Cerebellar nuclear complex (tissue), 1 donor: ENCODE measurements around the gene GET3.
A peak's percentile ranks its signal among the peaks of the same experiment; 100 is the strongest.

Source experiments
- DNase-seq, 2 experiments: peaks; one replicate each; lab custom pipeline; 2025; lab: John Stamatoyannopoulos, UW

GET3 gene

GRCh38 chr19:12779162-12779993, 42.1 kb downstream of the GET3 start:
- no peak for DNase-seq

- DNase-seq = no peak
These were observed 44.8 kb downstream of the GET3 start for GRCh38 chr19:12782174-12782423.

GRCh38 chr19:12782424-12783290, 45.4 kb downstream of the GET3 start:
- peak; percentile 52 to 73 for DNase-seq

DNA sequence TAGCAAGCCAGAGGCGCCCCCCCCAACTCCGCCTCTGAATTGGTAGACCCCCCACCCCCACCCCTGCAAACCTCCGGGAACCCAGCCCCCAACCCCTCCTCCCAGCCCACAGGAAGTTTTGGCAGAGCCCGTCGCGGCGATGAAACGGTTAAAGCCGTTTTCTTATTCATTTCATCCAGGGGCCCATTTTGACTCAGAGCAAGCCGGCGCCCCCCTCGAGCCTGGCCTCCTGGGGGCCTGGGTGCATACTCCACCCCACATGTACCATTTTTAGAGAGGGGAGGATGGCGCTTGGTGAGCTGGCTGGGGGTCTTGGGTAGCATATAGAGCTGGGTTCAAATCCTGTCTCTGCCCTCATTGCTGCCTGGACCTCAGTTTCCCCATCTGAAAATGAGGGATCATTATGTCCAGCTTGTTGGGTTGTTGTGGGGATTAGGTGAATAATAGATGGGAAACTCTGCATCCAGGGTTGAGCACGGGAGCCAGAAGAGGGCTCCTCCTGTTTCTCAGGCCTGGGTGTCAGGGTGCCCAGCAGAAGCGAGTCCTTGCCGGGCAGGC, 46.1 kb downstream of the GET3 start:
- no peak for DNase-seq

GRCh38 chr19:12783849-12784393, 46.6 kb downstream of the GET3 start:
- DNase-seq = no peak

GRCh38 chr19:12784394-12784870, 47.1 kb downstream of the GET3 start:
- DNase-seq = no peak

DNA sequence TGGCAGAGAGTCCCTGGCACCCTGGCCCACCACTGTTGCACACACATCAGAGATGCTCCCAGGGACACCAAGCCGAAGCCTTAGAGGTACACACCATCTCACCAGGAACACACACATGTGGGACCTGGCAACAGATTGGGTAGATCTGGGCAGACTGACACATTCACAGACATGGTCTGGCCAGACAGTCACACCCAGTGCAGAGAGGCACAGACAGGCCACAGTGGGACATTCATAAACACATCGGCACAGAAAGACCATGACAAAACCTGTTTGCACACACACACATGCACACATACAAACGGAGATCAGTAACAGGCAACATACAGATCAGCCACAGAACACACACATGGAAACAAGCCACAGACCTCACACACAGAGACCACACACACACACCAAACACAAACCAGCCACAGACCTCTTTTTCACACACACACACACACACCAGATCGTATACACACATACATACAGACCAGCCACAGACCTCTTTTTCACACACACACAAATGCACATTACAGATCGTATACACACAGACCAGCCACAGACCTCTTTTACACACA, 47.7 kb downstream of the GET3 start:
- DNase-seq = no peak

DNA sequence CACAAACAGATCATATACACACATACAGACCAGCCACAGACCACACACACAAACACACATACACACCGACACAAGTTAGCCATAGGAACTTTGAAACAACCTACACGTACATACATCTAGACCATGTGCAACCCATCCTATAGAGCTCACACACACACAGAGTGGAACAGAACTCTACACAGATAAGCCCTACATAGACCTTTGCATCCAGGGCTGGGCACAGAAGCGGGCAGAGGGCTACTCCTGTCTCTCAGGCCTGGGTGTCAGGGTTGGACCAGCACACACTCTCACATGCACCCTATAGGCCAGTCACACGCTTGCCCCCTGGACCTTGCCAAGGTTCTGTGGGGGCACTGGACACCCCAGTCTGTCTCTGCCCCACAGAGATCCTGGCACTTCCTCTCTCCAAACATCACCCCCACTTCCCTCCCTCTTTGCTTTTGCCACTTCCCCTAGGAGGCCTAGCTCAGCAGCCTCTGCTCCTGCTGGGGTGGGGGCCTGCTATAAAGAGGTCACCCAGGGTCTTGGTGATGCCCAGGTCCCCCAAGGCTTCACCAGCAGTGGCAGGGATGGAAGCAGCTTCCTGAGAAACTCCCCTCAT, 48.2 kb downstream of the GET3 start:
- DNase-seq = no peak

DNA sequence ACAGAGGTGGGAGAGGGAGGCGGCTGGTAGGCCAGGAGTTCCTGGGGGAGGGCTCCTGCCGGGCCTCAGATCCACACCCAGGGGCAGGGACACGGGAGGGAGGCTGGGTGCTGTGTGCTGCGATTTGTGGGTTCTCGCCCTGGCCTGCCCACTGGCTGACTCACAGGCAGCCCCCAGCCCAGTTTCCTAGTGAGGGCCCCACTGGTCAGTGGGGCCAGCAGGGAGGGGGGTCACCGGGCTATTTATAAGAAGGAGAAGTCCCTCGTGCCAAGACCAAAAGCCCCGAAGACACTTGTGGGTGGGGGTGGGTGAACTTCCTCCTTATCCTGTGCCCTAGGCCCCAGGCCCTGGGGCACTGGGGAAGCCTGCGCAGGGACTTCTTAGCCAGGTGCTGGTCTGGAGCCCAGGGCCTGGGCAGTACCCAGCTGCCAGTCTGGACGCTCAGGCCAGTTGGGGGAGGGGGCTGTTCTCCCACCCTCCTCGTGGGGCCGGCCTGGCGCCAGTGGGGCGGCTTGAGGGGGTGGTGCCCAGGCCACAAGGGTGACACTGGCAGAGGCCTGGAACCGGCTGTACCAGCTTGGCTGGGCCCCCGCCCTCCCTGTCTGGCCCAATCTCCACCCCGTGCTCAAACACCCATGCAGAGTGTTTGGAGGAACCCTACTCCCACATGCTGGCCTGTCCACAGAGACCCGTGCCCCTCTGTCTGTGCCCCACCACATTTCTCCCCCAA, 49.0 kb downstream of the GET3 start:
- no peak for DNase-seq

GRCh38 chr19:12786952-12787351, 49.7 kb downstream of the GET3 start:
- no peak for DNase-seq

- DNase-seq = no peak
These were observed 50.2 kb downstream of the GET3 start for GRCh38 chr19:12787458-12787857.

- no peak for DNase-seq
These were observed 50.9 kb downstream of the GET3 start for GRCh38 chr19:12788042-12788681.

DNA sequence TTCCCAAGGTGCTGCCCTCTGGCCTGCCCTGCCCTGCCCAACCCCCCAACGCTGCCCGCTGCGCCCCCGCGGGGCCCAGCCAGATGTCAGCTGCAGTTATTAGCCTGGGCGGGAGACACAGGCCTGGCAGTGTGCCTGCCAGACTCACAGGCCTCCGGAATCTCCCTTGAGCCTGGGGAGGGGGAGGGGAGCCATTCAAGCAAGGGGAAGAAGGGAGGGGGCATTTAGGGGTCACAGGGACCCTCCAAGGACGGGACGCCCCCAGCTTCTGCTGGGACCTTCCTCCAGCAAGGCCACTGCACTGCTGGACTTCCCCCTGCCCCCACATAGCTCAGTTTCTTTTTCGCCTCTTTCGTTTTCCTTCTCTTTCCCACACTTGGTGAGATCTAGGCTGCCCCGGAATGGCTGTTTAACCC, 51.4 kb downstream of the GET3 start:
- DNase-seq = no peak

GRCh38 chr19:12789098-12789903, 52.0 kb downstream of the GET3 start:
- no peak for DNase-seq

DNA sequence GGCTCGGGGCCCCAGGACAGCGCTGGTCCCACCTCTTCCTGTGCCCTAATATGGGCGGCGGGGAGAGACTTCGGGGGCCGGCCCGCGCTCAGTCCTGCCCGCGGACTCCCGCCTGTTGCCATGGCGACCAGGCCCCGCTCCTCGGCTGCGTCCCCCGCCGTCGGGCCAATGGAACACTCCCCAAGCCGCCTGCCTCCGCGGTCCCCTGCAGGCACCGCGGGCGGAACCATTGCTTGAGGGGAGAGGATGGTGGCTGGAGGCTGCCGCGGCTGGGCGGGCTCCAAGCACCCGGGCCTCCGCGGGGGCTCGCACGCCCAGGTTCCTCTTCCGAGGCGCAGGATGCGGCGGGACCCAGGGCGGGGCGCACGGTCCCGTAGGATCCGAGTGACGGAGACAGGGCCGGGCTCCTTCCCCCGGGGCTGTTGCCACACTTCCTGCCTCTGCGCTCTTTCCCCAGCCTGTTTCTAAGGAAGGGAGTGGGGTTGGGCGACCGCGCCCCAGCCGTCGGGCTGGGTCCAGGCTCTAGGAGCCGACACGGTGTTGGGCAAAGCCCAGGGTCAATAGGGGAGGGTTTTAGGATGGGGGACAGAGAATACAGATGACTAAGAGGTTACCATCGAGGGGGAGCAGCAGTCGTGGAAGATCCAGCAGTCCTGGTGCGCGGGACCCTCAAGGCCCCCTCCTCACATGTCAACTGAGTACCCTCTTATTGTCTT, 52.8 kb downstream of the GET3 start:
- DNase-seq = peak; percentile 60 to 88

DNA sequence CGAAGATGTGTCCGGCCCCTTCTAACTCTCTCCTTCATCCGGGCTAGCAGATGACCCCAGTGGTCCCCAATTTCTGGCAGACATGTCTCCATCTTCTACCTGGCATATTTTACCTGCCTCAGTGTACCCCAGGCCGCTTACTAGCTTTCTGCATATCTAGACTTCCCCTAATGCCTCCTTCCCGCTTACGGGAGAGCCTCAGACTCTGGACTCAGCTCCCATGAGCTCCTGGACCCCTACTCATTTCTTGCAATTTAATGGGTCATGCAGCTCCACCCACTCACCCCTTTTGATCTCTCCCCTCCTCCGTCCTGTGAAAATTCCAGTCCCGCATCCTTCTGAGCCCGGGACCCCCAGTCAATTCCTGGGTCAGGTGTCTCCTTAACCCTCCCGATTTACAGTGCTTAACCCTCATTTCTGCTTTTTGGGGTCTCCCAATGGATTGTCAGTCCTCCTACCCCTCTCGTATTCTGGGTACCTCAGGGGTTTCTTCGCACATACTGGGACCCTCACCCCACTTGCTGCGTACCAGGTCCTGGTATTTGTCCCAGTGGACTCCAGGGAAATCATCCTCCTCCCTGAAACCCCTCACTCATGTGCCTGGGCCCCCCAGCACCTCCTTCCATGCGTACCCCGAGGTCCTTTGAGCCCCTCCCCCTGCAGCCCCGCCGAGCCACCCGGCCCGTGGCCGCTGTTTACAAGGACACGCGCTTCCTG, 53.5 kb downstream of the GET3 start:
- no peak for DNase-seq

- peak; percentile 36 to 87 for DNase-seq
These were observed 54.2 kb downstream of the GET3 start, which contains the start of gene JUNB for GRCh38 chr19:12791345-12792050. JUNB (plus strand) TSS chr19:12791486; CDS start chr19:12791772, 286 bp downstream.
